ENCODE measurements around the gene CHD5. TPM values are rescaled to one million over a fixed set of nuclear protein-coding genes. Genes with fewer than 3 reads are reported as not detected.

The CHD5 gene
- total RNA-seq, 1 donor from 2014 or later, result 0.42 TPM

DNA sequence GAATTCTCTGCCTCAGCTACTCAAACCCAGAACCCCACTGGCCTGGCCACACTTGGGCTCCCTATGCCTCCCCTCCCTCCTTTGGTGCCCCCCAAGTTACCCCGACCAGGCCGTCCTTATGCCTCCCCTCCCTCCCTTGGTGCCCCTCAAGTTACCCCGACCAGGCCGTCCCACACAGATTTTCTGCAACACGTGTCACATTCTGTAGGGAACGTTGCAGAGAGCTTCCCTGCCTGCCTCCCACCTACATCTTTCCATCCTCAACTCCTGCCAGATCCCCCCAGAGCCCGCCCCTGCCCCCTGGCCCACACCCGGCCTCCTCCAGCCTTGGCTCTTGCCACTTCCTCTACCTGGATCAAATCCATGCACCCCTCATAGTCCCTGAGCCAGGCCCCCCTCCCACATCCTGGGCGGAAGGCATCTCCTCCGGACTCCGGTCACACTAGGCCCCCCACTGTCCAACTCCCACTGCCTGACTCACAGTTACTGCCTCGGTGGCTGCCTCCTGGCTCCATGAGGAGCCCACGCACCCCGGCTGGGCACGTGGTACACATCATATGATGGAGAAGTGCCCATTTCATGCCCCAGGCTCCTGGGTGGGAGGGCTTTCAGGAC lies 93.3 kb downstream of the CHD5 start:
- Mint-ChIP-seq H3K27ac (ENCODE audit: unreplicated experiment) (no peak overlapping the region), H3K4me3 (ENCODE audit: unreplicated experiment) (no peak overlapping the region), H3K4me1 (ENCODE audit: low read depth) (no peaks in the 10 kb centered on the region), H3K36me3 (ENCODE audit: low read depth) (peaks cover 1% of the 10 kb centered on the region), H3K9me3 (ENCODE audit: low read depth) (no peaks in the 10 kb centered on the region), H3K27me3 (ENCODE audit: low read depth) (peaks cover 21% of the 10 kb centered on the region)
- no peak for TF ChIP-seq CTCF (IDR thresholded peaks at IDR 0.05)
- DNase-seq (ENCODE audit: low spot score), result no peak

DNA sequence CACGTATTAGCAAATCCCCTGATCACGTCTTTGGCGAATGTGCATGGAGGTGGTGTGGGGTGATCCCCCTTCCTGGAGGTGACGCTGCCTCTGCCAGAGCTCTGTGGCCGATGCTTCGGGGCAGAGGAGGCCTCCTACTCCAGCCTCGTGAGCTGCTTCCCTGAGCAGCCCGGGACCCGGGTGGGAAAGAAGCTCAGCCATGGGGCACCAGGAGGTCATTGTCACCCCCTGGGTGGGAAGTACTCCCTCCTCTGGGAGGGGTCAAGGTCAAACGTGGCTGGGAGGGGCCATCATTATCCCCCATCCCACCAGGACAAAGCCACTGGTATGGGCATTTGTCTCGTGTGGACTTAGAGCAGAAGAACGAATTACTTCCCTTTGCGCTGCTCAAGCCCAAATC lies 93.8 kb downstream of the CHD5 start:
- Mint-ChIP-seq H3K36me3 (ENCODE audit: low read depth) (peaks cover 1% of the 10 kb centered on the region), H3K9me3 (ENCODE audit: low read depth) (no peaks in the 10 kb centered on the region), H3K4me1 (ENCODE audit: low read depth) (no peaks in the 10 kb centered on the region), H3K27me3 (ENCODE audit: low read depth) (peaks cover 20% of the 10 kb centered on the region), H3K27ac (ENCODE audit: unreplicated experiment) (no peak overlapping the region), H3K4me3 (ENCODE audit: unreplicated experiment) (no peak overlapping the region)
- no peak for DNase-seq (ENCODE audit: low spot score)
- TF ChIP-seq CTCF (IDR thresholded peaks at IDR 0.05), result no peak

- H3K36me3 Mint-ChIP-seq (ENCODE audit: low read depth), result peaks cover 1% of the 10 kb centered on the region
Measured at GRCh38 chr1:6085666-6086065, 94.5 kb downstream of the CHD5 start.

DNA sequence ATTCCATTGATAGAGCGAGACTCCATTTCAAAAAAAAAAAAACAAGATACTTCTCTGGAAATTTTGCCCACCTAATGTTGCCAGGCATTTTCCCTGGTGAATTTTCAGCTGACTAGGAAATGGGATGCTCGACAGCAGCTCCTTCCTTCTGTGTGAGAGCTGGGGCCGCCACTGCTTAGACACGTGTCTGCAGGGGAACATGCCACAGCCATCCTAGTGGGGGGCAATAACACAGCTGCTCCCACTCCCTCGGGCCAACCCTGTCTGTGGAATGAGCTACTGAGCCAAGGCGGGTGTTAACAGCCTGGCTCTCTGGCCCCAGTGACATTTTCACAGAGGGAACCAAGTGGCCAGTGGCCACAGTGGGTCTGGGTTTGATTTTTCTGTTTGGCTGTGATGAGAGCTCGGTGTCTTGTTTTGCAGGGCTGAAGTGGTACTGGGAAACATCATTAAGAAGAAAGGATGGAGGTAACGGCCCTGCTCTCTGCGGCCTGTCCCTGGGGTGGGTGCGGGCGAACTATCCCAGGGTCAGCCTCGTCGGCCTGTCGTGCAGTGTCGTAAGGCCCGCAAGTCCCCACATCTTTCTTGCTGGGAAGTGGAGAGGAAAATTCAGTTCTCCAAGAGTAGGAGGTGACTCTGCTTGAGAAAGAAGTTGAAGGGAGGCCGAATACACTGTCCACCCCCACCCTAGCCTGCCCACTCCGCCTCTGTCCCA lies 95.2 kb downstream of the CHD5 start:
- DNase-seq (ENCODE audit: low spot score), result no peak
- no peaks in the 10 kb centered on the region for H3K9me3 Mint-ChIP-seq (ENCODE audit: low read depth)
- H3K4me1 Mint-ChIP-seq (ENCODE audit: low read depth), result no peaks in the 10 kb centered on the region
- peaks cover 1% of the 10 kb centered on the region for H3K36me3 Mint-ChIP-seq (ENCODE audit: low read depth)
- no peak overlapping the region for H3K27ac Mint-ChIP-seq (ENCODE audit: unreplicated experiment)
- H3K27me3 Mint-ChIP-seq (ENCODE audit: low read depth), result peaks cover 13% of the 10 kb centered on the region
- no peak for TF ChIP-seq CTCF (IDR thresholded peaks at IDR 0.05)
- H3K4me3 Mint-ChIP-seq (ENCODE audit: unreplicated experiment), result no peak overlapping the region

More at GRCh38 chr1:6085666-6086065, 94.5 kb downstream of the CHD5 start:
- peaks cover 14% of the 10 kb centered on the region for H3K27me3 Mint-ChIP-seq (ENCODE audit: low read depth)
- no peak for DNase-seq (ENCODE audit: low spot score)
- H3K4me3 Mint-ChIP-seq (ENCODE audit: unreplicated experiment), result no peak overlapping the region
- H3K27ac Mint-ChIP-seq (ENCODE audit: unreplicated experiment), result no peak overlapping the region
- no peaks in the 10 kb centered on the region for H3K9me3 Mint-ChIP-seq (ENCODE audit: low read depth)
- no peak for TF ChIP-seq CTCF (IDR thresholded peaks at IDR 0.05)
- no peaks in the 10 kb centered on the region for H3K4me1 Mint-ChIP-seq (ENCODE audit: low read depth)

GRCh38 chr1:6083801-6084446 lies 96.2 kb downstream of the CHD5 start:
- Mint-ChIP-seq H3K9me3 (ENCODE audit: low read depth) (no peaks in the 10 kb centered on the region), H3K36me3 (ENCODE audit: low read depth) (peaks cover 1% of the 10 kb centered on the region), H3K4me1 (ENCODE audit: low read depth) (no peaks in the 10 kb centered on the region), H3K27ac (ENCODE audit: unreplicated experiment) (no peak overlapping the region), H3K4me3 (ENCODE audit: unreplicated experiment) (no peak overlapping the region), H3K27me3 (ENCODE audit: low read depth) (peaks cover 13% of the 10 kb centered on the region)
- DNase-seq (ENCODE audit: low spot score), result no peak
- TF ChIP-seq CTCF (IDR thresholded peaks at IDR 0.05), result no peak

Data from chondrocyte (in vitro differentiated cells).